ENCODE results near the gene KCNQ5. TPM values are rescaled to one million over a fixed set of nuclear protein-coding genes. Genes with fewer than 3 reads are reported as not detected.
"Not testable (repeated sequence)": the region's sequence is repeated elsewhere in the genome, so short reads cannot be mapped to it uniquely, and the experiment has no call there.

Gene KCNQ5
- total RNA-seq, 1 experiment from 2014 or later, result 13.9 TPM

GRCh38 chr6:73227606-73228255, 605.9 kb downstream of the KCNQ5 start:
- DNase-seq (ENCODE audit: low read depth, low spot score), result no peak
- in situ Hi-C loops (cut with HindIII; ENCODE audit: low pct_unique_long_range_greater_than_20kb, low sequenced_read_pairs), result no loop called here

GRCh38 chr6:73231986-73232391, 610.1 kb downstream of the KCNQ5 start:
- no peak for DNase-seq (ENCODE audit: low read depth, low spot score)
- in situ Hi-C loops (cut with HindIII; ENCODE audit: low pct_unique_long_range_greater_than_20kb, low sequenced_read_pairs), result no loop called here

DNA sequence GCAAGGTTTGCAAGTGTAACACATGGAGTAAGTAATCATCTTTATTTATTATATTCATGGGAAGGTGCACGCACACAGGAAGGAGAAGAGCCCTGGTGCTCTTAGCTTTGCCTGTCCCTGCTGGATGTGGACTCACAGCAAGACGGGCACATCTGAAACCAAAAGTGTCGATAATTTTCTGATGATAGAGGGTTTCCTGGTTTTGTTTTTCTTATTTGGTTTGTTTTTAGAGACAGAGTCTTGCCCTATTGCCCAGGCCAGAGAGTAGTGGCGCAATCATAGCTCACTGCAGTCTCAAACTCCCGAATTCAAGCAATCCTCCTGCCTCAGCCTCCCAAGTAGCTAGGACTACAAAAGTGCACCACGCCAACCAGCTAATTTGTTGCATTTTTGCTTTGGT, 611.2 kb downstream of the KCNQ5 start:
- in situ Hi-C loops (cut with HindIII; ENCODE audit: low pct_unique_long_range_greater_than_20kb, low sequenced_read_pairs), result no loop called here
- DNase-seq (ENCODE audit: low read depth, low spot score), result no peak

- in situ Hi-C loops (cut with HindIII; ENCODE audit: low pct_unique_long_range_greater_than_20kb, low sequenced_read_pairs); DNase-seq (ENCODE audit: low read depth, low spot score): not testable (repeated sequence)
Measured at GRCh38 chr6:73233971-73234370, 612.1 kb downstream of the KCNQ5 start.

DNA sequence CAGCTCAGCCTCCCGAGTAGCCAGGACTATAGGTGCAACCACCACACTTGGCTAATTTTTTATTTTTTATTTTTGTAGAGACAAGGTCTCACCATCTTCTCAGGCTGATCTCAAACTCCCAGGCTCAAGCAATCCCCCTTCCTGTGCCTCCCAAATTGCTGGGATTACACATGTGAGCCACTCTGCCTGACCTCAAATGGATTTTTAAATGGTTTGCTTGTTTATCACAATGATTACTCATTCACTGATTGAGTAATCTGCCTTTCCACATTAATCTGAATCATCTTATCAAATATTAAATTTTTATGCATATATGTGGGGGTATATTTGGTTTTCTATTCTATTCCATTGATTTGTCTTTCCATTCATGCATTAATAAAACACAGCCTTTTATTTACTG, 612.9 kb downstream of the KCNQ5 start:
- in situ Hi-C loops (cut with HindIII; ENCODE audit: low pct_unique_long_range_greater_than_20kb, low sequenced_read_pairs), result no loop called here
- DNase-seq (ENCODE audit: low read depth, low spot score), result no peak

- in situ Hi-C loops (cut with HindIII; ENCODE audit: low pct_unique_long_range_greater_than_20kb, low sequenced_read_pairs), result no loop called here
- no peak for DNase-seq (ENCODE audit: low read depth, low spot score)
Measured at GRCh38 chr6:73236144-73236750, 614.4 kb downstream of the KCNQ5 start.

DNA sequence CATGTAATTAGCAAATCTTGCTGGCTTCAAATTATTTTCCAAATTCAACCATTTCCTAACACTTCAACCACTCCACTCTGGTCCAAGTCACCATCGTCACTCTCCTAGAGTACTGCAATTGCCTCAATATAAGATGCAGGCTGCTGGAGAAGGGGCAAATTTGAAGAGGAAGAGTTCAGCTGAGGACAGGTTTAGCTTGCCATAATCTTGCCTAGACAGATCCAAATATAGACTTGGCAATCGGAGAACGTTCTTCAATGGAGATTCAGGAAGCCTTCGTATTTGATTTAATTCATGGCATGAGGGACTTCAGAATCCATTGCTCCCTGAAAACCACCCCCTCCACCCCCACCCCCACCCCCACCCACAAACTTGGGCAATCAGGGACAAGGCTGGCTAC, 618.9 kb downstream of the KCNQ5 start:
- DNase-seq (ENCODE audit: low read depth, low spot score), result no peak
- in situ Hi-C loops (cut with HindIII; ENCODE audit: low pct_unique_long_range_greater_than_20kb, low sequenced_read_pairs), result no loop called here

- DNase-seq (ENCODE audit: low read depth, low spot score), result no peak
- in situ Hi-C loops (cut with HindIII; ENCODE audit: low pct_unique_long_range_greater_than_20kb, low sequenced_read_pairs), result no loop called here
Measured at GRCh38 chr6:73242001-73242400, 620.1 kb downstream of the KCNQ5 start.

Small RNA genes lying within 50 kb of the gene (small RNA-seq; reads per million reads assigned to genes)
- gene MIR4282, result 0 reads per million in 2 experiments

Data from SK-MEL-5 (cell line).